DMS153 treated with DMSO at 0.1 percent for 48 hours (cell line): ENCODE measurements around the gene PSG3.
"Not testable (repeated sequence)": the region's sequence is repeated elsewhere in the genome, so short reads cannot be mapped to it uniquely, and the experiment has no call there.

Experiments used
- DNase-seq: peaks from one replicate; lab custom pipeline; 2025; ENCODE audit not compliant: unreplicated experiment; lab: John Stamatoyannopoulos, UW

The PSG3 gene

DNA sequence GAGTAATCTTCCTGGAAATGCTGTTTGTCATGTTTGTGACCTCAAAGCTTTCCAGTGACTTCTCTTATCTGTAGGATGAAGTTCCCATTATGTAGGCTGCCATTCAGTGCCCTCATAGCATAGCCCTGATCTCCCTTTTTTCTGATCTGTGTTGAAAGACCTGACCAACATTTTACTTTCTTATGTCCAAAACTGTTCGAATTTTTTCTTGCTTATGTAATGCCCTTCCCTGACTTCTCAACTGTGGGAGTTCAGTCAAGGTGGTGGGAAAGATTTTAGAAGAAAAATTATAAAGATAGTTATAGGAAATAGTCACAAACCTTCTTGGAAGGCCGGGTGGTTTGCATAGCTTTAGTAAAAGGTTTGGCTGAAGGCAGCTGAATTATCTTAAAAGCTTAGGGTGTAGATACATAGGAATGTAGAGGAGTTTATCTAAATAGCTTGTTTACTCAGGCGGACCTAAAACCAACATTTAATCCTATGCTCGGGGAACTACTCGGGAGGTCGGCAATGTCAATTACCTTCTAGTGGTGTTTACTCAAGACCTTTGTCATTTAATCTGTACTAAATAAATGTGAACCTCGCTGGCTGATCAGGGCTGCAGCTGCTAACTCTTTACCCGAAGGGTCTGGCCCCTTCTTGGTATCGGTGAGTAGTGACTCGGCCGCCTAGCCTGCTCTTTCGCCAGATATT, 44.3 kb downstream of the PSG3 start:
- DNase-seq, result no peak

DNA sequence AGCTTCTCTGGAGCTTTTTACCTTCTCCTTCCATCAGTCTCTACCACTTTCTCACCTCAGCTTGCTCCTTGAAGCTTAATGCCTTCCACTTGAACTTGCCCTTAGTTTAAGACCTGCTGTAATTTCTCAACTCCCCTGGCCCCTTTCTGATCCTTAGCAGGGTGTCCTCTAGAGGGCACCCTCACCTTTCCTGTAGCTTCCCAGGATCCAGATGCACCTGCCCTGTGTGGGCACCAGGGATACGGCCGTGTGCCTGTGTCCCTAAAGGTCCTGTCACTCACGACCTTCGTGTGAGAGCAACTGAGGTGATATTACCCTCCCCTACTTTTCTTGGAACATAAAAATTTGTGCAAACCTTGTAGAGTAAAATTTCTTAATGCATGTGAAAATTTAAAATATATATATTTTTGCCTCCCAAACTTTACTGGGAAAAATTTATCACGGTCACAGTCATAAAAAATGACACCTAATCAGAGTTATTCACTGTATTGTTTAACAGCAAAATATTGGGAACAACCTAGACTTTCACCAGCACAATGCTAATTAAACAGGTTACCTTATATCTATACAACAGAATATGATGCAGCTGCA, 46.4 kb downstream of the PSG3 start:
- DNase-seq, result no peak

DNA sequence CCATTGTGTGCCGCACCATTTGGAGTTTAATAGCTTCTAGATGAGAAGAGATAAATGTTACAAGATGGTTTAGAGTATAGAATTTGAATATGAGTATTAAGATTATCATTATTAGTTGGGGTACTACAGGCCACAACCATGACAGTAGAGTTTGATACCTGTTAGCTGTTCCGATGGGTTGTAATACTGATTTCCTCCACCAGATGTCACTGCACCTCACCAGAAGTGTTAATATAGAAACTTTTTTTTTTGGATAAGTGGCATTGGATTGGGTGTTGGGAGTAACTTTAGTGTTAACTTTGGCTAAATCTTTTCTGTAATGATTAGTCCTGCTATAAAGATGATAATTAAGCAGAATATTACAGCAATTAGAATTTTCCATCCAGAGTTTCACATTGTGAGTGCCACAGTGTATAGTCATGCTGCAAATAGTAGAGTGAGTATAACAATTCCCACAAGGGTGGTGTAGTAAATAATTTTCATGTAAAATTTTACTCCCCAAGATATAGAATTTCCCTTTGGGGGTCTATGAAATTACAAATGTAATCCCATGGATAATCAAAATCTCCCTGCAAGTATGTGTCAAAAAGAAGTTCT, 56.3 kb downstream of the PSG3 start:
- DNase-seq, result no peak

DNA sequence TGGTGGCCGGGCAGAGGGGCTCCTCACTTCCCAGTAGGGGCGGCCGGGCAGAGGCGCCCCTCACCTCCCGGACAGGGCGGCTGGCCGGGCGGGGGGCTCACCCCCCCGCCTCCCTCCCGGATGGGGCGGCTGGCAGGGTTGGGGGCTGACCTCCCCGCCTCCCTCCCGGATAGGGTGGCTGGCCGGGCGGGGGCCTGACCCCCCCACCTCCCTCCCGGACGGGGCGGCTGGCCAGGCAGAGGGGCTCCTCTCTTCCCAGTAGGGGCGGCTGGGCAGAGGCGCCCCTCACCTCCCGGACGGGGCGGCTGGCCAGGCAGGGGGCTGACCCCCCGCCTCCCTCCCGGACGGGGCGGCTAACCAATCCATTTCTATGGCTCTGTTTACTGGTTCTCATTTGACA, 64.0 kb downstream of the PSG3 start:
- not testable (repeated sequence) for DNase-seq

DNA sequence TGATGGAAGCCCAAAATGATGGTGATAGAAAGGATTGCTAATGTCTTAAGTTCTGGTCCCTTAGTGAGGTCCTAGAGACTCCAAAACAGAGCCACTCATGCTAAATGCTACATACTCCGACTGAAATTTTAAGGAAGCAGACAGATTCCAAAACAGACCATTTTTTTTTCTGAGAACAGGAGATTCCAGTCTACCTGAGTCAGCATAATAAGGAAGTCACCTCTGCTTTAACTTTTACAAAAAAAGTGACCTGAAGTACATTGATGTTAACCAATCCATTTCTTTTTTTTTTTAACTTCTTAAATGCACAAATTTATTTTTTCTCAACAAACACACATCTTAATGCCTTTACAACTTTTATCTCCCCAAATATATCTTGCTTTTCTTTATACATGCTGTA, 65.7 kb downstream of the PSG3 start:
- DNase-seq, result not testable (repeated sequence)
